Ramos (cell line): ENCODE results near the gene AKT1S1.

ENCODE experiments used
- in situ Hi-C: fragments of 300-500 bp; cut with MboI; formaldehyde crosslinking; loops from one replicate; pipeline ENCODE4 v1.14.3; 2022; ENCODE audit warnings: low sequenced_read_pairs; ENCODE audit not compliant: unreplicated experiment

AKT1S1 gene

DNA sequence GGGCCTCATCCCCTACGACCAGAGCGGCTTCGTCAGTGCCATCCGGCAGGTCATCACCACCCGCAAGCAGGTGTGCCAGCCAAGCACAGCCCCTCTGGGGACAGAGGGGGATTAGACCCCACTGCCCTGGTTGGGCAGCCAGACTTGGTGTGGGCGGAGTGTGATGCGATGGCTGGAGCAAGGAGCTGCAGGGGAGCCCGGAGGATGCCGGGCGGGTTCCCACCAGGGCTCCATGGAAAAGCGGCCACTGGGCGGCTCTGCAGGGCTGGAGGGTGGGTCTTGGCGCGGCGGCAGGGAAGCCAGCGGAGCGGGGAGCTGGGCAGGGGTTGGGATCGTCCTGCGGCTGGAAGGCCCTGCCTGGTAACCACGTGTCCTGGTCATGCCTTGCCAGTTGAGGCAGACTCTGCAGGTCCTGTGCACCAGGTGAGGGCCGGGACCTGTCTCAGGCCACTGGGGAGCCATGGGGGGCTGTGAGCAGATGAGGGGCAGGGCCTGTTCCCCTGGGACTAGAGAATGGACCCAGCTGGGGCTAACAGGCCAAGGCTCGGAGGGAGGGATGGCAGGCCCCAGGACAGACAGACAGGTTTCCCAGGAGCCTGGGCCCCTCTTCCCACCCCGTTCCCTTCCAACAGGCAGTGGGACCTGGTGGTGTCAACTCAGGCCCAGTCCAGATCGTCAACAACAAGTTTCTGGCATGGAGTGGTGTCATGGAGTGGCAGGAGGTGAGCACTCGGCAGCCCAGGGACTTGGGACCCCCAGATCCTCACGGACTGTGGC, 19.9 kb downstream of the AKT1S1 start:
- in situ Hi-C loops, result no loop called here

DNA sequence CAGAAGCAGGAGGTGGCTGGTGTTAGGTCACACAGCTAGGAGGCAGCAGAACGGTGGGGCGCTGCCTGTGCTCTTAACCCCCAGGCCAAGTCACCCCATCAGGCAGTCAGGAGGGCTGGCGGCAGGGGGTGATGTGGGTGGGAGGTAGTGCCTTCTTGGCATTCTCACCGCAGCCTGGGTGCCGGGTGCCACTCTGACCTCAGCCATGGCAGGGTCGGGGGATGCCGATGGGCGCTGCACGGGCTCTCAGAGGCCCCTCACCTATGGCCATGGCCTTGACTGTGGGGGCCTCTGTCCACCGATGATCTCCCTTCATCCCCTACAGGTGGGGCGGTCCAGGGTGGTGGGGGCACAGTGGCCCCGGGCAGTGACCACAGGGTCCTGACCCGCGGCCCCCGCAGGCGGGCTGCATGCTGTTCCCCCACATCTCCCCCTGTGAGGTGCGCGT, 20.6 kb downstream of the AKT1S1 start:
- in situ Hi-C loops, result no loop called here

DNA sequence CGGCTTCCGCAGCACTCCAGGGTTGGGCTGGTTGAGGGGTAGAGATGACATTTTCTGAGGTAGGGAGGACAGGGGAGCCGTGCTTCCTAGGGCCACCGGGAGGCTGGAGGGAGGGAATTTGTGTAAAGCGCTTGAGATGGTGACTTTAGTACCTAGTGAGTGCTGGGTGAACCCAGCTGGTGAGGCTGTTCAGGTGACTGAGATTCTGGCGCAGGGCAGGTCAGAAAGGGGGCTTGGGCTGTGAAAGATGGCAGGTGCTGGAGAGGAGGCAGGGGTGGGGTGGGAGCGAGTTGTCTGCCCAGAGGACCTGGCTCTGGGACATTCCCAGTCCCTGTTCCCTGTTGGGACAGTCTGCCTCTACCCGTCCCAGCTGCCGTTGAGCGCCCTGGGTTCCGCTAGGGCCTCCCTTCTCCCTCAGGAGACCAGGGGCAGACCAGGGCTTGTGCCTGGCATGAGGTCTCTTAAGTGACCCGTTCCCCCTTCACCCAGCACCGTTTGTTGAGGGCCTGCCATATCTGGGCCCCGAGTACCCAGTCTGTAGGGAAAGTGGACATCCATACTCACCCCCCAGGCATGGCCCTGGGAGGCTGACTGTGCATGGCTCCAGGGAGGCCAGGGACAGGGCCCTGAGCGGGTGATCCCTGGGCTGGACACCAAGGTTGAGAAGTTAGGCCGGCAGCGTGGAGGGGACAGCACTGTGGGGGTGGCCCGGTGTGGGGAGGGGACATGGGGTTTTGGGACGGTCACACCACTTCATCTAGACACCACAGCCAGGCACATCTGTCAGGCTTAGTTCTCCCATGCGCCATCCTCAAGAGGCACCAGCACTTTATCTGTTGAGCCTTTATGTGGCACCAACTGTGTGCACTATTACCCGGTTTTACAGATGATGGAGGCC, 21.2 kb downstream of the AKT1S1 start:
- in situ Hi-C loops, result no loop called here

DNA sequence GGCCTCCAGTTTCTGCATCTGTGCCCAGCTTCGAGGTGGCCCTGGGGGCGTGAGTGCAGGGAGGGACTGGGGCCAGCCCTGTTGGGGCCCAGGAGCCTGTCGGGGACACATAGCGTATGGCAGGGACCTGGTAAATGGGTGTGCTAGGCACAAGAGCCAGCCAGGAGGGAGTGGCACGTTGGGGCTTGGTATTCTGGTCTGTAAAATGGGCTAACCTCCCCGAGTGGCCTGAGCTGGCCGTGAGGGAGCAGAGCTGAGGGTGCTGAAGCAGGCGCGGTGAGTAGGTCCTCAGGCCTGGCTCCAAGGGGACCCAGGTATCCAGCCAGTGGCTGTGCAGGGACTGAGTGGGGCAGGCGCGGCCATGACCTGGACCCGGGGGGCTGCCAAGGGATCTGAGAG, 21.9 kb downstream of the AKT1S1 start:
- in situ Hi-C loops, result no loop called here

DNA sequence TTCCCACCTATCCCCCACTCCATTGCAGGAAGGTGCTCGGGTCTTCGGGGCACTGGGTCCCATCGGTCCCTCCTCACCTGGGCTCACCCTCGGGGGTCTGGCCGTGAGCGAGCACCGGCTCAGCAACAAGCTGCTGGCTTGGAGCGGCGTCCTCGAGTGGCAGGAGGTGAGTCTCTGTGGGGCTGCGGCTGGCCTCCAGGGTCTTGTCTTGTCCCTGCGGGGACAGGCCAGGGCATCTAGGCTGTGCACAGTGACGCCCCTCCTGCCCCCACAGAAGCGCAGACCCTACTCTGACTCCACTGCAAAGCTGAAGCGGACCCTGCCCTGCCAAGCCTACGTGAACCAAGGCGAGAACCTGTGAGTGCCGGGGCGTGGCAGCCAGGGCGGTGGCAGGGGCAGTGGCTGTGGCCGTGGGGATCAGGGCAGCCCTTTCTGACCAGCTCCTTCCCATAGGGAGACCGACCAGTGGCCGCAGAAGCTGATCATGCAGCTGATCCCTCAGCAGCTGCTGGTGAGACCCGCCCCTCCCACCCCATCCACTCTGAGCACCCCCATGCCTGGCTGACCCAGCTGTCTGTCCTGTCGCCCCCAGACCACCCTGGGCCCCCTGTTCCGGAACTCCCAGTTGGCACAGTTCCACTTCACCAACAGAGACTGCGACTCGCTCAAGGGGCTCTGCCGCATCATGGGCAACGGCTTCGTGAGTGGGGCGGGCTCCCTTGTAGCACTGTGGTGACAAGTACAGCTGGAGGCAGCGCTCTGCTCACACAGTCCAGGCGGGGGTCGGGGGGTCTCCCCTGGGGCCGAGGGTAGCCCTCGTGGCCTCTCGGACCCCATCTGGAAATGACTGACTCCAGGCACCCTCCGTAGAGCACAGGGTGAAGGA, 22.5 kb downstream of the AKT1S1 start:
- in situ Hi-C loops, result no loop called here

DNA sequence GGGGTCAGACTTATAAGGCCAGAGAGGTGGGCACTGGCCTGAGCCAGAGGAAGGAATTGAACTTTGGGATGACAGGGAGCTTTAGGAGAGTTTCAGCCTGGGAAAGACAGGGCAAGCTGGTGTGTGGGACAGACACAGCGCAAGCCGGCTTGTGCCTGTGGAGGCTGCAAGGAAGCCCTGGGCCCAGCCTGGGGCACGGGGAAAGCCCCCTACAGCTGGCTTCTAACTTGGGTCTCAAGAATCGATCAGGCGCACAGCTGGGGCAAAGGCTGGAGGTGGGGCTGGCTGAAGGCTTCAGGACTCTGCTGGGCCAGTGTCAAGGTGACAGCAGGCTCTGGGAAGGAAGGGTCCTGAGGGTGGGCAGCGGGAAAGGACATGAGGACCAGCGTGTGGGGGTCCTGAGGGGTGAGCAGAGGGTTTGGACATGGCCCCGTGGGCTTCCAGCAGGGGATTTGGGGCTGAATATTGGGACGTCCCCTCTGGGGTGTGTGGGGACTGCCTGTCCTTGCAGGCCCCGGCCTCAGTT, 23.2 kb downstream of the AKT1S1 start:
- in situ Hi-C loops, result no loop called here

DNA sequence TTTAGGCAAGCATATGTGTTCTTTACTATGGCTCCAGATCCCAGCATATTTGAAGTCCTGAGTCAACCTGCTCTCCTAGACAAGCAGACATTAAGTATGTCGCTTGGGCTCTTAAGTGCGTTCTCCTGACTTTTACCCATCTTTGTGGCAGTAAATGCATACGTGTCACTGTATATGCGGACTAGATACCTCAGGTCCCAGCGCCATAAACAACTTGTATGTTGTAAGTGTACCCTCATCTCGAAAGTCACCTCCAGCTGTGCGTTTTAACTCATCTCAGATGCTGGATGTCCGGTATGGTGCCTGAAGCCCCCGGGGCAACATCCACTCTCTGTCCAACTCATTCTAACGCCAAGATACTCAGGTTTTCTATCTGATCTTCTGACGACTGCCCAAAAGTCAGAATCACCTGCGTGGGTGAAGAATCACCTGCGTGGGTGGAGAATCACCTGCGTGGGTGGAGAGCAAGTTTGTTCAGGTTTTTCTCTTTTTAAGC, 24.5 kb downstream of the AKT1S1 start:
- in situ Hi-C loops, result no loop called here

DNA sequence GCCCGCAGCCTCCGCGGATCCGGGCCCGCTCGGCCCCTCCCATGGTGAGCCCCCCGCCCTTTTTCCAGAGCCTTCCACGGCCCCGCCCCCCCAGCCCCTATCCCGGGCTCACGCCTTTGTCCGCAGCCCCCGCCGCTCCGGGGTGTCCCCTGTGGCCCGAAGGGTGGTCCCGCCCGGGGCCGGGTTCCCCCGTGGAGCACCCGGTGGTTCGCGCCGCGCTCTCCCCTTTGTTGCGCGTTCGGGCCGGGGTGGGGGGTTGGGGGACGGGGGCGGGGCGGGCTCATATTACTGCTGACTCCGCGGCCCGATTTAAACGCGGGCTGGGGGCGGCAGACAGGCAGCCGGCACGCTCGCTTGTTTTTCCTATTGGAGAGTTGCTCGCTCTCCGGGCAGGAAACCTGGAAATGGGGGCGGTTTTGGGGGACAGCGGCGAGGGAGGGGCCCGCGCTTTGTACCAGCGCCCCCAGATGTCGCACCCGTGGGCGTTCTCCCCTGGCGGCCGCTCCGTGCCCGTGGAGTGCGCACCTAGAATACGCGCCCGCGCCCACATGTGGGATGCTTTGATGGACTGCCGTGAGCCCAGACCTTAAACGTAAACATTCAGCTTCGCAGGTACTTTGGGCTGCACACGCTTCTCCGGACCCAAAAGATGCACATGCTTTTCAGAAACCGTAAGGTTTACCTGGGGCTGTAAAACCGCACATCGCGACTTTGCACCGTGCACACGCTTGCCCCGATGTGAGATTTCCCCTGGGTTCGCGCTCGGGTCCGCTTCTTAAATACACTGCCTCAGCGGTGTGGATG, 25.5 kb downstream of the AKT1S1 start:
- in situ Hi-C loops, result no loop called here

DNA sequence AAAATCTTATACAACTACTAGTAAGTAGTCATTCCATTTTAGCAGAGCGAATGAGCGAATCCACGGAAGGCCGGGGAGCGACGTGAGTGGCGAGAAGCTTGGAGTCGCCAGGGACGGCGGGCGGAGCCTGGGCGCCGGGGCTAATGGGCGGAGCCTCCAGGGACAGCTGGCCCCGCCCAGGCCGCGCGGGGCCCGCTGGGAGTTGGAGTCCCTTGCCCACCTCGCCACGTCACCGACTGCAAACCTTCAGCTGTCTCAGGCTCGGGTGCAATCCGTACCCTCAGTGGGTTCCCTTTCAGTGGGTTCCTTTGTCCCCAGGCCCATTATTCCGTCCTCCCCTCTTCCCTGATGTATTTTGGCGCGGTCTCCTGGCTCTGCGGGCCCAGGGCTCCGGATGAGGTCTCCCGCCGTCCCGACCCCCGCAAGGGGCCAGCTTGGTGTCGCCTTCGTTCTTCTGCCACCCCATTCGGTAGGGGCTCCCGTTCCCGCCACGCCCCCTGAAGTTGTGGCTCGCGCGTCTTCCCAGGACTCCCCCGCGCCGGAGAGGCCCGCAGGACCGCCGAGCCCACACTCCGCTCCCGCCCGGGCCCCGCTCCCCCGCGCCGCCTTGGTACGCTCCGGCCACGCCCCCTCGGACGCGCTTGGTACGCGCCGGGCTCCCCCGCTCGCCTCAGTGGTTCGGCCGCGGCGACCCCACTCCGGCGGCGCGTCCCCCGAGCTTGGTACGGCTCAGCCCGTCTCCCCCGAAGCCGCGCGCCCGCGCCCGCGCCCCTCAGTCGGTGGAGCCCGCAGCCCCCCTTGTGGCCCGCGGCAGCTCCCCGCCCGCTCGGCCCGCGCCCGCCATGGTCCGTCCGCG, 26.4 kb downstream of the AKT1S1 start, which contains the start of gene PTOV1:
Gene PTOV1, plus strand, starts transcription at position 673 of the 856 bp plus-strand sequence.
- in situ Hi-C loops, result no loop called here

DNA sequence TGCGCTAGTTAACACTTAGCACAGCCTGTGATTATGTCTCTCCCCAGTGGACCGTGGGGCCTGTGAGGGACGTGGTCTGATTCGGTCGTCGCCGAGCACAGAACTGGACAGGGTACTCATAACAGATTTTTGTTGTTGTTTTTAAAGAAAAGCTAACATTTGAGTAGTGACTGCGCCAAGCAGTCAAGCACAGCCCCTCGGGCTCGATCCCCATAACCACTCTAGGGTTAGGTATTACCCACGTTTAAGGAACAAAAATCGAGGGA, 27.0 kb downstream of the AKT1S1 start:
- in situ Hi-C loops, result no loop called here

DNA sequence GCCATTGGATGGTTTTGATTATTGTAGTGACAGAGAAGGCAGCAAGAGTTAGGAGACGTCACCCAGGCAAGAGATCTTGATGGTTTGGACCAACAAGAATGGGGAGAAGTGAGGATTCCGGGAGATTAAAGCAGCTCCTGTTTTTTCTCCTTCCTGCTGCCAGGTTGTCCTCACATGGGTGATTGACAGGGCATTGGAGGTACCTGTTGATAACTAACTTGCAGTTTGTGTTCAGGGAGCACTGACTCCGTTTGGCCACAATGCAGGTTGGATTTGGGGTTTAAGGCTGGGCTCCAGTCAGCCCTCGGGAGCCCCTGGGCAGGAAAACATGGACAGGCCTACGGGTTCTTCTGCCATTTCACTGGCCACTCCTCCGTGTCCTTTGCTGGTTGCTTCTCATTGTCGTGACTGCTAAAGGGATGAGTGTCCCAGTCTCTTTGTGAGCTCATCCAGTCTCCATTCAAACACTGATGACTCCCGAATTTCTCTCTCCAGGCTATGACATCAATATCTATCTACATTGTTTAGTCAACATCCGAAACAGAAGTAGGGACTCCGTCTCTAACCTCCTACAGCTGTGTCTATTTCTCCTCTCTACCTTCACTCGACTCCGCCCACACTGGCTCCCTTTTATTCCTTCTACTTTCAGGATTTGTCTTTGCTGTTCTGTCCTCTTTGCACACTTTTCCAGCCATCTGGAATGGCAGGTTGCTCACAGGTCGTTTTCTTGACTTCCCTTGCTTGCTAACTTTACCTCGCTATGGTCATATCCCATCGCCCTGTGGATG, 27.5 kb downstream of the AKT1S1 start:
- in situ Hi-C loops, result no loop called here

DNA sequence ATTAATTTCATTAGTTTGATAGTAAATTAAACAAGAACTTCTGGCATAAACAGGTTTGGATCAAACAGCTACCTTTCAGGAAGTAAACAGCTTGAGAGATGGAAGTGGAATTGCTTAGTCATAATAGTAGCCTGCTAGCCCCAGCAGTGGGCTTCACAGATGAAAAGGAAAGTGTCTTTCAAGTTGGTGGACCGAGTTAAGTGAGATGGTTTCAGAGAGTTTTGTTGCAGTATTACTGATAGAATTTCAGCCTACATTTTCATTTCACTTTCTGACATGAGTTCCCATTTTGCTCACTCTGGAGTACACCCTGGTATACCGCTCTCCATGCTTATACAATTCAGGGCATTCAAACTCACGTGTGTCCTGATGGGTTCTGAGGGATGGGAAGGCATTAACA, 28.2 kb downstream of the AKT1S1 start:
- in situ Hi-C loops, result no loop called here

DNA sequence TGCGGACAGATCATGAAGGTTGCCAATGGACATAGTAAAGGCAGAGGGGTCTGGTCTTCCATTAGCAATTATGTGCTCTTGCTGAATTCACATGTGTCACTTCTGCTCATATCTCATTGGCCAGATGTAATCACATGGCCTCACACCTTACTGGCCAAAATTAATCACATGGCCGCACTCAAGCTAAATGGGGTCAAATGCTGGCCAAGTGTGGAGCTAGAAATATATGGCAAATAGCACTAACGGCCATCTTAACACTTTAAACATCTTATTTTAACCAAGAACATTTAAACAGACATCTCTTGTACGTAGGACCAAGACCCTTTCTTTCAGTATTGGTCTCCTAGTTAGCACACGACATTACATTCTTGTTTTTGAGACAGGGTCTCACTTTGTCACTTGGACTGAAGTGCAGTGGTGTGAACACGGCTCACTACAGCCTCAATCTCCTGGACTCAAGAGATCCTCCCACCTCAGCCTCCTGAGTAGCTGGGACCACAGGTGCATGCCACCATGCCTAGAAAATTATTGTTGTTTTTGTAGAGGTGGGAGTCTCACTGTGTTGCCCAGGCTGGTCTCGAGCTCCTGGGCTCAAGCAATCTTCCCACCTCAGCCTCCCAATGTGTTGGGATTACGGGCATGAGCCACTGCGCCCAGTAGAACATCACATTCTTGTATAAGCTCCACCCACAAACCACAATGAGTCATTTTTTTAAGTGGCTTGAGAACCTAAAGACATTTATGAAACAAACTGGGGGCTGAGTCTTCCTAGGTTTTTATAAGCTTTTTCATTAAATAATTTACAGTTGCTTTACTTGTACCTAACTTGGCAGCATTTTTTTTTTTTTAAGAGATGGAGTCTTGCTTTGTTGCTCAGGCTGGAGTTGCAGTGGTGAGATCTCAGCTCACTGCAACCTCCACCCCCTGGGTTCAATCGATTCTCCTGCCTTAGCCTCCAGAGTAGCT, 29.1 kb downstream of the AKT1S1 start:
- in situ Hi-C loops, result no loop called here

DNA sequence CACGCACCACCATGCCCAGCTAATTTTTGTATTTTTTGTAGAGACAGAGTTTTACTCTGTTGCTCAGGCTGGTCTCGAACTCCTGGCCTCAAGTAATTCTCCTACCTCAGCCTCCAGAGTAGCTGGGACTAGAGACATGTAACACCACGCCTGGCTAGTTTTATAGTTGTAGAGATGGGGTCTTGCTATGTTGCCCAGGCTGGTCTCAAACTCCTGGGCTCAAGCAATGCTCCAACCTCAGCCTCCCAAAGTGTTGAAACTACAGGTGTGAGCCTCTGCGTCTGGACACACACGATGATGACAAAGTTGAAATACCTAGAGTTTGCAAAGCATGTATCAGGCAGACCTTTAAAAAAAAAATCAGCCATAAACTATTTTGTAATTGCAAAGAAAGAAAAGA, 30.7 kb downstream of the AKT1S1 start:
- in situ Hi-C loops, result no loop called here

DNA sequence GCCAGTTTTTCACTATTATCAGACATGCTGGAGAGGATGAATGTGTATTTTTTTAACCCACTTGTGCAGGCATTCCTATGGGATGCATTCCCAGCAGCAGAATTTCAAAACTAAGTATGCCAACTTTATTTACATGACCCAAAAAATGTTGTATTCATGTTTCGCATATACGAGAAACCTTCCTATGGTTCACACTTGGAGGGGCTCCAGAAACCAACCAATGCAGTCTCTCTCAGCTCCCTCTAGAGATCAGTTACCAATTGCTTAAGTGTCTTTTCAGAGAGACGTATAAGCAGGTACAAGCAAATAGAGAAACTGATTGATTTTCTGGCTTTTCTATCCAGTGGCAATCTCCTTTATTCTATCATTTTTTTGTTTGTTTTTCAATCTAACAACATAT, 31.7 kb downstream of the AKT1S1 start:
- in situ Hi-C loops, result no loop called here
